ENCODE measurements around the gene C8A. TPM values are rescaled to one million over a fixed set of nuclear protein-coding genes. Genes with fewer than 3 reads are reported as not detected.

C8A gene
- 0.21 TPM for total RNA-seq

GRCh38 chr1:56854521-56855099, at the start of gene C8A:
C8A (plus strand) TSS chr1:56854797; CDS start chr1:56854902, 105 bp downstream.
- H3K9me3 ChIP-seq, result no peaks in the 10 kb centered on the region
- intact Hi-C loops (cut with DNase I), result no loop called here
- TF ChIP-seq CTCF (IDR thresholded peaks at IDR 0.05), result no peak

GRCh38 chr1:56806804-56807203, 47.8 kb upstream of the C8A start:
- intact Hi-C loops (cut with DNase I), result no loop called here
- Histone ChIP-seq H3K4me1 (no peaks in the 10 kb centered on the region), H3K27ac (no peak overlapping the region), H3K9me3 (no peaks in the 10 kb centered on the region), H3K27me3 (no peaks in the 10 kb centered on the region), H3K36me3 (no peaks in the 10 kb centered on the region), H3K4me3 (no peak overlapping the region)
- no peak for DNase-seq (ENCODE audit: low spot score in 2 of 2)
- no peak for TF ChIP-seq CTCF (IDR thresholded peaks at IDR 0.05)

More at GRCh38 chr1:56854521-56855099, at the start of gene C8A:
- Histone ChIP-seq H3K4me3 (no peak within 1 kb of the TSS), H3K4me1 (no peaks in the 10 kb centered on the region), H3K27me3 (no peaks in the 10 kb centered on the region), H3K36me3 (no peaks in the 10 kb centered on the region), H3K27ac (no peak within 1 kb of the TSS)
- DNase-seq (ENCODE audit: low spot score in 2 of 2), result no peak

GRCh38 chr1:56808410-56808809, 46.2 kb upstream of the C8A start:
- H3K4me1 ChIP-seq, result no peaks in the 10 kb centered on the region
- no peaks in the 10 kb centered on the region for H3K36me3 ChIP-seq
- intact Hi-C loops (cut with DNase I), result no loop called here
- no peak overlapping the region for H3K4me3 ChIP-seq
- DNase-seq (ENCODE audit: low spot score in 2 of 2), result no peak
- TF ChIP-seq CTCF (IDR thresholded peaks at IDR 0.05), result no peak
- no peaks in the 10 kb centered on the region for H3K9me3 ChIP-seq
- H3K27ac ChIP-seq, result no peak overlapping the region
- H3K27me3 ChIP-seq, result no peaks in the 10 kb centered on the region

- no peak for TF ChIP-seq CTCF (IDR thresholded peaks at IDR 0.05)
- no peak overlapping the region for H3K4me3 ChIP-seq
- no peak overlapping the region for H3K27ac ChIP-seq
- no peaks in the 10 kb centered on the region for H3K27me3 ChIP-seq
- no peaks in the 10 kb centered on the region for H3K9me3 ChIP-seq
- no peaks in the 10 kb centered on the region for H3K36me3 ChIP-seq
- DNase-seq (ENCODE audit: low spot score in 2 of 2), result no peak
- intact Hi-C loops (cut with DNase I), result no loop called here
- H3K4me1 ChIP-seq, result no peaks in the 10 kb centered on the region
Measured at GRCh38 chr1:56811331-56811730, 43.3 kb upstream of the C8A start.

GRCh38 chr1:56814205-56814604, 40.4 kb upstream of the C8A start:
- intact Hi-C loops (cut with DNase I), result no loop called here
- no peaks in the 10 kb centered on the region for H3K9me3 ChIP-seq
- H3K27ac ChIP-seq, result no peak overlapping the region
- no peaks in the 10 kb centered on the region for H3K27me3 ChIP-seq
- no peaks in the 10 kb centered on the region for H3K36me3 ChIP-seq
- no peak for DNase-seq (ENCODE audit: low spot score in 2 of 2)
- no peak for TF ChIP-seq CTCF (IDR thresholded peaks at IDR 0.05)
- no peak overlapping the region for H3K4me3 ChIP-seq
- no peaks in the 10 kb centered on the region for H3K4me1 ChIP-seq

DNA sequence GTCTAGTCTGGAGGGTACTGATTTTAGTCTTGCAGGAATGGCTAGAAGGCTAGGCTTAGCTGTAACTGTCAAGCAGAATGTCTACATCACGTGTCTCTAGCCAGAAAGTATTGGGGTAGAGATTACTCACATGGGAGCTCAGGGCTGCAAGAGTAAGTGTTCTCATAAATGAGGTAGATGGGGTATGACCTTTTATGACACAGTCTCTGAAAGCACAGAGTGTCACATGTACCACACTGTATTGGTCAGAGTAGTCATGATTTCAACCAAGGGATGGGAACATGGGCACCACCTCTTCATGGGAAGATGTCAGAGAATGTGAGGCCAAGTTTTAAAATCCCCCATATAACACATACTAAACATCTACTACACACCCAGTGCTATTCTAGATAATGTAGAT, 38.3 kb upstream of the C8A start:
- no peaks in the 10 kb centered on the region for H3K9me3 ChIP-seq
- intact Hi-C loops (cut with DNase I), result no loop called here
- TF ChIP-seq CTCF (IDR thresholded peaks at IDR 0.05), result no peak
- H3K36me3 ChIP-seq, result no peaks in the 10 kb centered on the region
- no peak overlapping the region for H3K4me3 ChIP-seq
- no peak for DNase-seq (ENCODE audit: low spot score in 2 of 2)
- H3K27ac ChIP-seq, result no peak overlapping the region
- H3K27me3 ChIP-seq, result no peaks in the 10 kb centered on the region
- no peaks in the 10 kb centered on the region for H3K4me1 ChIP-seq
